Activated T-cell treated with anti-CD3 and anti-CD28 coated beads for 48 hours (primary cell): Measurements from ENCODE around the gene LSMEM2.
"Not testable (repeated sequence)": the region's sequence is repeated elsewhere in the genome, so short reads cannot be mapped to it uniquely, and the experiment has no call there.

Experiments used
- DNase-seq: peaks from one replicate; pipeline ENCODE4 v3.0.0-alpha.2; 2020; ENCODE audit warnings: low read depth

The LSMEM2 gene

GRCh38 chr3:50278880-50279224 lies at the start of gene LSMEM2:
Gene LSMEM2, plus strand, starts transcription at chr3:50279087. Its CDS starts 27 bp downstream, at chr3:50279114.
- DNase-seq = no peak

- DNase-seq = no peak
Measured at GRCh38 chr3:50229490-50229889, 49.4 kb upstream of the LSMEM2 start.

GRCh38 chr3:50230104-50230793 lies 48.6 kb upstream of the LSMEM2 start:
- no peak for DNase-seq

GRCh38 chr3:50230794-50231125 lies 48.1 kb upstream of the LSMEM2 start:
- no peak for DNase-seq

GRCh38 chr3:50231581-50231980 lies 47.3 kb upstream of the LSMEM2 start:
- no peak for DNase-seq

GRCh38 chr3:50232303-50232702 lies 46.6 kb upstream of the LSMEM2 start:
- DNase-seq = no peak

GRCh38 chr3:50233176-50233575 lies 45.7 kb upstream of the LSMEM2 start:
- no peak for DNase-seq

- peak; percentile 99 for DNase-seq
Measured at GRCh38 chr3:50235716-50236483, 43.0 kb upstream of the LSMEM2 start, which contains the start of gene GNAI2. Gene GNAI2, plus strand, starts transcription at chr3:50236204. Its CDS starts 132 bp downstream, at chr3:50236336.

GRCh38 chr3:50236484-50237132 lies 42.3 kb upstream of the LSMEM2 start:
- no peak for DNase-seq

GRCh38 chr3:50237133-50237651 lies 41.7 kb upstream of the LSMEM2 start:
- no peak for DNase-seq

GRCh38 chr3:50237754-50238548 lies 40.9 kb upstream of the LSMEM2 start:
- DNase-seq = peak; percentile 87

GRCh38 chr3:50238549-50239026 lies 40.3 kb upstream of the LSMEM2 start:
- no peak for DNase-seq

GRCh38 chr3:50239649-50240048 lies 39.2 kb upstream of the LSMEM2 start:
- DNase-seq = no peak

GRCh38 chr3:50241163-50241562 lies 37.7 kb upstream of the LSMEM2 start:
- DNase-seq = no peak

GRCh38 chr3:50241713-50242380 lies 37.0 kb upstream of the LSMEM2 start:
- no peak for DNase-seq

- no peak for DNase-seq
Measured at GRCh38 chr3:50242381-50242770, 36.5 kb upstream of the LSMEM2 start.

GRCh38 chr3:50242851-50243542 lies 35.9 kb upstream of the LSMEM2 start:
- DNase-seq = peak; percentile 33

GRCh38 chr3:50243543-50243895 lies 35.4 kb upstream of the LSMEM2 start:
- no peak for DNase-seq

GRCh38 chr3:50244813-50245212 lies 34.1 kb upstream of the LSMEM2 start:
- DNase-seq = not testable (repeated sequence)

GRCh38 chr3:50245251-50245745 lies 33.6 kb upstream of the LSMEM2 start:
- no peak for DNase-seq
